Measurements from ENCODE around the gene TMEM126B. TPM values are rescaled to one million over a fixed set of nuclear protein-coding genes. Genes with fewer than 3 reads are reported as not detected.

TMEM126B gene
- total RNA-seq, 1 experiment from 2014 or later, result 65.8 TPM

- H3K4me1 Mint-ChIP-seq, result peaks cover 21% of the 10 kb centered on the region
- no peak for TF ChIP-seq ATF3 (CRISPR knock-in tag; conservative IDR thresholded peaks at IDR 0.05)
- peaks cover 30% of the 10 kb centered on the region for H3K36me3 Mint-ChIP-seq
- H3K27ac Mint-ChIP-seq, result peak overlapping the region; percentile 88
- ATAC-seq (no peak), DNase-seq (ENCODE audit: low spot score) (no peak)
- ChIA-PET POLR2A (interaction anchor here (0.7 kb wide), 1 partner anchor 402 kb away, joined by 3 read pairs; no protein-coding TSS in a partner anchor), CTCF (no interaction called here)
- H3K27me3 Mint-ChIP-seq (ENCODE audit: low read depth), result peaks cover 10% of the 10 kb centered on the region
- no peak overlapping the region; the same call in 1 of the 2 replicates for H3K4me3 Mint-ChIP-seq
- peaks cover 4% of the 10 kb centered on the region for H3K9me3 Mint-ChIP-seq
Observed at GRCh38 chr11:85665733-85666132, 37.3 kb downstream of the TMEM126B start.

DNA sequence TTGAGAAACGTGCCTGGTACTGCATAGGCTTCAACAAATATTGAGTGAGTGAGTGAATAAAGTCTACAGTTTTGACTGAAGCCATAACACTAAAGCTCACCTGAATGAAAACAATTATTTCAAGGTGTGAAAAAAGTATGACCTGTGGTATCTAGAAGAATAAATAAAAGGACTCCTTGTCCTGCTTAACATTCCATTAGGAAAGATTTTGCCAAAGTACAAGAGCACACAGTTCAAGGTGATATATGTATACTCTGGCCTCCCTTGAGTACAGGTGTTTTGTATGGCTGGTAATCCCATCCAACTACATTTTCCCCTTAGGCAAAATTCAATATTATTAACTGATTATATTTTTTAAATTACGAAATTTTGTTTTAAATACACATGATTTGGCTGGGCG lies 38.3 kb downstream of the TMEM126B start:
- H3K4me3 Mint-ChIP-seq, result no peak overlapping the region
- DNase-seq (ENCODE audit: low spot score) (no peak), ATAC-seq (no peak)
- CTCF ChIA-PET, result no interaction called here
- H3K27me3 Mint-ChIP-seq (ENCODE audit: low read depth), result peaks cover 20% of the 10 kb centered on the region
- peaks cover 26% of the 10 kb centered on the region for H3K36me3 Mint-ChIP-seq
- H3K27ac Mint-ChIP-seq, result no peak overlapping the region
- POLR2A ChIA-PET, result no interaction called here
- H3K4me1 Mint-ChIP-seq, result peaks cover 12% of the 10 kb centered on the region
- H3K9me3 Mint-ChIP-seq, result peaks cover 14% of the 10 kb centered on the region
- TF ChIP-seq PRRX2 (CRISPR knock-in tag; IDR thresholded peaks at IDR 0.05) (no peak), RORB (CRISPR knock-in tag; IDR thresholded peaks at IDR 0.05) (no peak), ZNF138 (CRISPR knock-in tag; conservative IDR thresholded peaks at IDR 0.05) (no peak), PRDM15 (CRISPR knock-in tag; IDR thresholded peaks at IDR 0.05) (no peak), ATF1 (CRISPR knock-in tag; IDR thresholded peaks at IDR 0.05) (no peak), SMAD4 (CRISPR knock-in tag; IDR thresholded peaks at IDR 0.05) (no peak), MYBL2 (CRISPR knock-in tag; IDR thresholded peaks at IDR 0.05) (no peak), ZNF281 (CRISPR knock-in tag; IDR thresholded peaks at IDR 0.05) (no peak), FOXK1 (CRISPR knock-in tag; IDR thresholded peaks at IDR 0.05) (no peak), NR3C1 (CRISPR knock-in tag; conservative IDR thresholded peaks at IDR 0.05; ENCODE audit: low read depth) (no peak), ELF4 (CRISPR knock-in tag; IDR thresholded peaks at IDR 0.05; ENCODE audit: low read depth) (no peak), CTCF (IDR thresholded peaks at IDR 0.05) (no peak)
- TF ChIP-seq, protein P1, sequence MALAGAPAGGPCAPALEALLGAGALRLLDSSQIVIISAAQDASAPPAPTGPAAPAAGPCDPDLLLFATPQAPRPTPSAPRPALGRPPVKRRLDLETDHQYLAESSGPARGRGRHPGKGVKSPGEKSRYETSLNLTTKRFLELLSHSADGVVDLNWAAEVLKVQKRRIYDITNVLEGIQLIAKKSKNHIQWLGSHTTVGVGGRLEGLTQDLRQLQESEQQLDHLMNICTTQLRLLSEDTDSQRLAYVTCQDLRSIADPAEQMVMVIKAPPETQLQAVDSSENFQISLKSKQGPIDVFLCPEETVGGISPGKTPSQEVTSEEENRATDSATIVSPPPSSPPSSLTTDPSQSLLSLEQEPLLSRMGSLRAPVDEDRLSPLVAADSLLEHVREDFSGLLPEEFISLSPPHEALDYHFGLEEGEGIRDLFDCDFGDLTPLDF (CRISPR knock-in tag; IDR thresholded peaks at IDR 0.05), result no peak
- TF ChIP-seq, protein P2, sequence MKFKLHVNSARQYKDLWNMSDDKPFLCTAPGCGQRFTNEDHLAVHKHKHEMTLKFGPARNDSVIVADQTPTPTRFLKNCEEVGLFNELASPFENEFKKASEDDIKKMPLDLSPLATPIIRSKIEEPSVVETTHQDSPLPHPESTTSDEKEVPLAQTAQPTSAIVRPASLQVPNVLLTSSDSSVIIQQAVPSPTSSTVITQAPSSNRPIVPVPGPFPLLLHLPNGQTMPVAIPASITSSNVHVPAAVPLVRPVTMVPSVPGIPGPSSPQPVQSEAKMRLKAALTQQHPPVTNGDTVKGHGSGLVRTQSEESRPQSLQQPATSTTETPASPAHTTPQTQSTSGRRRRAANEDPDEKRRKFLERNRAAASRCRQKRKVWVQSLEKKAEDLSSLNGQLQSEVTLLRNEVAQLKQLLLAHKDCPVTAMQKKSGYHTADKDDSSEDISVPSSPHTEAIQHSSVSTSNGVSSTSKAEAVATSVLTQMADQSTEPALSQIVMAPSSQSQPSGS (CRISPR knock-in tag; IDR thresholded peaks at IDR 0.05; ENCODE audit: borderline replicate concordance, low read depth), result no peak
- TF ChIP-seq, protein P3, sequence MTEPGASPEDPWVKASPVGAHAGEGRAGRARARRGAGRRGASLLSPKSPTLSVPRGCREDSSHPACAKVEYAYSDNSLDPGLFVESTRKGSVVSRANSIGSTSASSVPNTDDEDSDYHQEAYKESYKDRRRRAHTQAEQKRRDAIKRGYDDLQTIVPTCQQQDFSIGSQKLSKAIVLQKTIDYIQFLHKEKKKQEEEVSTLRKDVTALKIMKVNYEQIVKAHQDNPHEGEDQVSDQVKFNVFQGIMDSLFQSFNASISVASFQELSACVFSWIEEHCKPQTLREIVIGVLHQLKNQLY (CRISPR knock-in tag; IDR thresholded peaks at IDR 0.05), result no peak
- TF ChIP-seq, protein P4, sequence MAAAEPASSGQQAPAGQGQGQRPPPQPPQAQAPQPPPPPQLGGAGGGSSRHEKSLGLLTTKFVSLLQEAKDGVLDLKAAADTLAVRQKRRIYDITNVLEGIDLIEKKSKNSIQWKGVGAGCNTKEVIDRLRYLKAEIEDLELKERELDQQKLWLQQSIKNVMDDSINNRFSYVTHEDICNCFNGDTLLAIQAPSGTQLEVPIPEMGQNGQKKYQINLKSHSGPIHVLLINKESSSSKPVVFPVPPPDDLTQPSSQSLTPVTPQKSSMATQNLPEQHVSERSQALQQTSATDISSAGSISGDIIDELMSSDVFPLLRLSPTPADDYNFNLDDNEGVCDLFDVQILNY (CRISPR knock-in tag; IDR thresholded peaks at IDR 0.05), result no peak
- TF ChIP-seq, protein P5, sequence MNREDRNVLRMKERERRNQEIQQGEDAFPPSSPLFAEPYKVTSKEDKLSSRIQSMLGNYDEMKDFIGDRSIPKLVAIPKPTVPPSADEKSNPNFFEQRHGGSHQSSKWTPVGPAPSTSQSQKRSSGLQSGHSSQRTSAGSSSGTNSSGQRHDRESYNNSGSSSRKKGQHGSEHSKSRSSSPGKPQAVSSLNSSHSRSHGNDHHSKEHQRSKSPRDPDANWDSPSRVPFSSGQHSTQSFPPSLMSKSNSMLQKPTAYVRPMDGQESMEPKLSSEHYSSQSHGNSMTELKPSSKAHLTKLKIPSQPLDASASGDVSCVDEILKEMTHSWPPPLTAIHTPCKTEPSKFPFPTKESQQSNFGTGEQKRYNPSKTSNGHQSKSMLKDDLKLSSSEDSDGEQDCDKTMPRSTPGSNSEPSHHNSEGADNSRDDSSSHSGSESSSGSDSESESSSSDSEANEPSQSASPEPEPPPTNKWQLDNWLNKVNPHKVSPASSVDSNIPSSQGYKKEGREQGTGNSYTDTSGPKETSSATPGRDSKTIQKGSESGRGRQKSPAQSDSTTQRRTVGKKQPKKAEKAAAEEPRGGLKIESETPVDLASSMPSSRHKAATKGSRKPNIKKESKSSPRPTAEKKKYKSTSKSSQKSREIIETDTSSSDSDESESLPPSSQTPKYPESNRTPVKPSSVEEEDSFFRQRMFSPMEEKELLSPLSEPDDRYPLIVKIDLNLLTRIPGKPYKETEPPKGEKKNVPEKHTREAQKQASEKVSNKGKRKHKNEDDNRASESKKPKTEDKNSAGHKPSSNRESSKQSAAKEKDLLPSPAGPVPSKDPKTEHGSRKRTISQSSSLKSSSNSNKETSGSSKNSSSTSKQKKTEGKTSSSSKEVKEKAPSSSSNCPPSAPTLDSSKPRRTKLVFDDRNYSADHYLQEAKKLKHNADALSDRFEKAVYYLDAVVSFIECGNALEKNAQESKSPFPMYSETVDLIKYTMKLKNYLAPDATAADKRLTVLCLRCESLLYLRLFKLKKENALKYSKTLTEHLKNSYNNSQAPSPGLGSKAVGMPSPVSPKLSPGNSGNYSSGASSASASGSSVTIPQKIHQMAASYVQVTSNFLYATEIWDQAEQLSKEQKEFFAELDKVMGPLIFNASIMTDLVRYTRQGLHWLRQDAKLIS (CRISPR knock-in tag; IDR thresholded peaks at IDR 0.05; ENCODE audit: borderline replicate concordance), result no peak
